ENCODE measurements around the gene OR1M1.

DNA sequence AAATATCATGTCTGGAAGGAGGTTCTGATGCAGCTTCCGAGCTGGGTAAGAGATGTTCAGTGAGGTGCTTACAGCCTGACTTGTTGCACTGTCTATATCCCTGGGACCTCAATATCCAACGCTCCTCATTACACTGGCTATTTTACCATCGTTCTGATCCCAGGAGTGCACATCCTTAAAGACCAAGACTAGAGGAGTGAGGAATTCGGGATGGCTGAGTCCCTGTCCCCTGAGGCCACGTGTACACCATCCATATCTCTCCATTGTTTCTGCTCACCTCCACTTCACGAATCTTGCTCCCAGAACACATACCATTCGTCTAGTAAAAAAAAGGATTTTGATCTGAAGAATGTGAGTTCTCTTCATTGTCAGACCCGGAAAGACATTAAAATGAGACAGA is 20.5 kb downstream of the OR1M1 start, which contains the start of gene OR7G2:
- TF ChIP-seq, protein P1, sequence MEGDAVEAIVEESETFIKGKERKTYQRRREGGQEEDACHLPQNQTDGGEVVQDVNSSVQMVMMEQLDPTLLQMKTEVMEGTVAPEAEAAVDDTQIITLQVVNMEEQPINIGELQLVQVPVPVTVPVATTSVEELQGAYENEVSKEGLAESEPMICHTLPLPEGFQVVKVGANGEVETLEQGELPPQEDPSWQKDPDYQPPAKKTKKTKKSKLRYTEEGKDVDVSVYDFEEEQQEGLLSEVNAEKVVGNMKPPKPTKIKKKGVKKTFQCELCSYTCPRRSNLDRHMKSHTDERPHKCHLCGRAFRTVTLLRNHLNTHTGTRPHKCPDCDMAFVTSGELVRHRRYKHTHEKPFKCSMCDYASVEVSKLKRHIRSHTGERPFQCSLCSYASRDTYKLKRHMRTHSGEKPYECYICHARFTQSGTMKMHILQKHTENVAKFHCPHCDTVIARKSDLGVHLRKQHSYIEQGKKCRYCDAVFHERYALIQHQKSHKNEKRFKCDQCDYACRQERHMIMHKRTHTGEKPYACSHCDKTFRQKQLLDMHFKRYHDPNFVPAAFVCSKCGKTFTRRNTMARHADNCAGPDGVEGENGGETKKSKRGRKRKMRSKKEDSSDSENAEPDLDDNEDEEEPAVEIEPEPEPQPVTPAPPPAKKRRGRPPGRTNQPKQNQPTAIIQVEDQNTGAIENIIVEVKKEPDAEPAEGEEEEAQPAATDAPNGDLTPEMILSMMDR (conservative IDR thresholded peaks at IDR 0.05; ENCODE audit: low read length) = no peak
- TF ChIP-seq EZH2phosphoT487 (IDR thresholded peaks at IDR 0.05; ENCODE audit: borderline replicate concordance, low read depth, low read length) = no peak
